GM18868 (cell line): ENCODE results near the gene LRRC26.

Experiments used
- ATAC-seq: cut with Tn5 transposase; IDR thresholded peaks from one replicate; pipeline ENCODE4 v1.9.1; 2021; ENCODE audit warnings: mild to moderate bottlenecking, moderate library complexity; ENCODE audit not compliant: unreplicated experiment

The LRRC26 gene

GRCh38 chr9:137184881-137185660 lies 15.2 kb upstream of the LRRC26 start:
- ATAC-seq, result no peak

DNA sequence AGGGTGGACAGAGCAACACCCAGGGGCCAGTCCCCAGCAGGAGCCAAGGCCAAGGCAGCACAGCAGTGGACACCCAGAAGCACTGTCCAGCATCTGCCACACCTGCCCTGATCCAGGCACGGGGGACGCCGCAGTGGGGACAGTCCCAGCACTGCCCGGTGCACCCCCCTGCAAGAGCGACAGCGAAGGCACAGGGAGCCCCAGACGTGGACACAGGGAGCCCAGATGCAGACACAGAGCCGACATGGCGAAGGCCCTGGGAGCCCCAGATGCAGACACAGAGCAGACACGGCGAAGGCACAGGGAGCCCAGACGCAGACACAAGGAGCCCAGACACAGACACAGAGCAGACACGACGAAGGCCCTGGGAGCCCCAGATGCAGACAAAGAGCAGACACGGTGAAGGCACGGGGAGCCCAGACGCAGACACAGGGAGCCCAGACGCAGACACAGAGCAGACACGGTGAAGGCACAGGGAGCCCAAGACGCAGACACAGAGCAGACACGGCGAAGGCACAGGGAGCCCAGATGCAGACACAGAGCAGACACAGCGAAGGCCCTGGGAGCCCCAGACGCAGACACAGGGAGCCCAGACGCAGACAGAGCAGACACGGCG lies 14.2 kb upstream of the LRRC26 start:
- ATAC-seq, result no peak

GRCh38 chr9:137182836-137183235 lies 13.0 kb upstream of the LRRC26 start:
- no peak for ATAC-seq

- ATAC-seq, result no peak
Measured at GRCh38 chr9:137181680-137182079, 11.8 kb upstream of the LRRC26 start.

DNA sequence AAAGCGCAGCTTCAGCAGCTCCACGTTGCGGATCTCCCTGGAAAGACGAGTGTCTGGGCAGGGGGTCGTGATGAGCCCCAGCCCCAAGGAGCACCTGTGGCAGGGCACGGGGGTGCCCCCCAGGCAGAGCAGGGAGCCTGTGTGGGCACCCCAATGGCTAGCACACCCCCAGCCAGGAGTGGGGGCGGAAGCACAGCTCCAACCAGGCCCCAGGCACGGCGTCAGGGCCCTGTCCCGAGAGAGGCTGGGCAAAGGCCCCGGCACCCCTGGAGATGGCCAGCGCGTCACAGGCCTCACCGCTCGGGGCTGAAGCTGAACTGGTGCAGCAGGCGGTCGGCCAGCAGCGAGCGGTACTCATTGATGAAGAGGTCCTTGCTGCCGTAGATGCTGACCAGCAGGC lies 10.6 kb upstream of the LRRC26 start:
- ATAC-seq, result no peak

DNA sequence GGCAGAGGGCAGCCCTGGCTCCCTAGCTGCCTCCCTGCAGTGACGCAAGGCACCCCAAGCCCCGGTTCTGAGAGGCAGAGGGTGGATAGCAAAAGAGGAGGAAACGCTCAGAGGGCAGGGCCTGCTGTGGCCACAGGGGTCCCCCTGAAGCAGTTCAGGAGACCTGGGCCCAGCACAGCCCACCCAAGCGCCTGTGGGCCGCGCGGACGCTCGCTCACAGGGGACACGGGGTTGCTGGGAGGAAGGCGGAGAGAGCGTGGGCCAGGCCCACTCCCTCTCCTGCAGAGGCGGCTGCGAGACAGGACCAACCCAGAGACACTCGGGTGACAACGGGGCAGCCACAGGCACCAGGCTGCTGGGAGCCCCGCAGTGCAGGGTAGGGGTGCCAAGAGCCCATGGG lies 9.9 kb upstream of the LRRC26 start:
- ATAC-seq, result no peak

- ATAC-seq, result no peak
Measured at GRCh38 chr9:137178939-137179630, 9.2 kb upstream of the LRRC26 start.

- ATAC-seq, result no peak
Measured at GRCh38 chr9:137178201-137178938, 8.5 kb upstream of the LRRC26 start.

DNA sequence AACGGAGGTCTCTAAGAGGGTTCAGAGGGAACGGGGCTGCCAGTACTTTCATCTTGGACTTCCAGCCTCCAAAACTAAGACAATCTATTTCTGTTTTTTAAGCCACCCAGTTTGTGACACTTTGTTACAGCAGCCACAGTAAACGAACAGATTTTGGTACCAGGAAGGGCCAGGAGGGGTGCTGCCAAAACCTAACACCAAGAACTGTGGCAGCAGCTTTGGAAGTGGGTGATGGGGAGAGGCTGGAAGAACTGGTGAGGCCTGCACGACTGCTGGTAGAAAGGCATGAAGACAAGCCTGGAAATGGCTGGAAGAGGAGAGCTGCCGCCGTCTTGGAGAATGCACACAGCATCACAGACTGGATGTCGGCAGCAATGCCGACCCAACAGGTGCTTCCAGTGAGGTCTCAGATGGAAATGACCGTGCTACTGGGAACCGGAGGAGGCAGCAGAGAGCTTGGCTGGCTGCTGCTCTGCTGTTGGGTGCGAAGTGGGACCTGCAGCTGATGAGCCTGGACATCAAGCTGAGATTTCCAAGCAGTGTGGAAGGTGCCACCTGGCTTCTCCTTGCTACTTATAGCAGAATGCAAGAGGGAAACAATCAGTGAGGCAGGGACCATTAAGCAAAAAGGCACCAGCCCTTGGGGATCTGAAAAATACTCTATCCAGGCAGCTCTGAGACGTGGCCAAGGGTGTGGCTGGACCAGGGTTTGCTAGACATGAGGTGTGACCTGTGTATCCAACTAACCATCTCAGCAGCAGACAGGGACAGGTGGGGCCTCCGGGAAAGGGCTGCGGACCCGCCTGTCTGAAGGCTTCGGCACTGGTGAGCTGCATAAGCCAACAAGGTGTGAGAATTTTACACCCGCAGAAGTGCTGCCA lies 6.7 kb upstream of the LRRC26 start:
- no peak for ATAC-seq

DNA sequence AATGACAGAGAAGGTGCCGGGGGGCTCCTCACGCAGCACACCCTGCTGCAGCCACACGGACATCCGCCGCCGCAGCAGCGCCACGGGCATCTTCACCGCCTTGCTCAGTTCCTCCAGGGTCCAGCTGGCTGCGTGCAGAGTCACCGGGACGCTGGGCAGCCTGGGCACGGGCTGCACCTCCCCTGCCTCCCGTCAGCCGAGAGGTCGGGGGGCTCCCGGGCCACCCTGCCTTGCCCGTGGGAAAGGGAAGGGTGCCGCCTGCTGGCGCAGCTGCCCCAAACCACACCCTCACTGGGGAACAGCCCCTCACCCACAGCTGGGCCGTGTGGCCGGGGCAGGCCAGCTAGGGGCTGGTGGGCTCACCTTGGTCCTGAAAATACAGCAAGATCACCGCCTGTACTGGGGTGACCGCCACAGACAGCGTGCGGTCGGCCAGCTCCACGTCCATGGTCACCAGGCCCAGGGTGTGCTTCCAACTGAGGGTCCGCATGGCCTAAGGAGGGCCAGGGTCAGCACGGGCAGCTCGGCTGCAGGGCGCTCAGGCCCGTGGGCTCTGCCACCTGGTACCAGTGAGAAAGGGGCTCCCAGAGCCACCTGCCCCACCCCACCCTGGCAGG lies 5.6 kb upstream of the LRRC26 start:
- no peak for ATAC-seq

GRCh38 chr9:137174722-137175293 lies 5.0 kb upstream of the LRRC26 start:
- no peak for ATAC-seq

GRCh38 chr9:137173796-137174664 lies 4.2 kb upstream of the LRRC26 start:
- ATAC-seq, result no peak

DNA sequence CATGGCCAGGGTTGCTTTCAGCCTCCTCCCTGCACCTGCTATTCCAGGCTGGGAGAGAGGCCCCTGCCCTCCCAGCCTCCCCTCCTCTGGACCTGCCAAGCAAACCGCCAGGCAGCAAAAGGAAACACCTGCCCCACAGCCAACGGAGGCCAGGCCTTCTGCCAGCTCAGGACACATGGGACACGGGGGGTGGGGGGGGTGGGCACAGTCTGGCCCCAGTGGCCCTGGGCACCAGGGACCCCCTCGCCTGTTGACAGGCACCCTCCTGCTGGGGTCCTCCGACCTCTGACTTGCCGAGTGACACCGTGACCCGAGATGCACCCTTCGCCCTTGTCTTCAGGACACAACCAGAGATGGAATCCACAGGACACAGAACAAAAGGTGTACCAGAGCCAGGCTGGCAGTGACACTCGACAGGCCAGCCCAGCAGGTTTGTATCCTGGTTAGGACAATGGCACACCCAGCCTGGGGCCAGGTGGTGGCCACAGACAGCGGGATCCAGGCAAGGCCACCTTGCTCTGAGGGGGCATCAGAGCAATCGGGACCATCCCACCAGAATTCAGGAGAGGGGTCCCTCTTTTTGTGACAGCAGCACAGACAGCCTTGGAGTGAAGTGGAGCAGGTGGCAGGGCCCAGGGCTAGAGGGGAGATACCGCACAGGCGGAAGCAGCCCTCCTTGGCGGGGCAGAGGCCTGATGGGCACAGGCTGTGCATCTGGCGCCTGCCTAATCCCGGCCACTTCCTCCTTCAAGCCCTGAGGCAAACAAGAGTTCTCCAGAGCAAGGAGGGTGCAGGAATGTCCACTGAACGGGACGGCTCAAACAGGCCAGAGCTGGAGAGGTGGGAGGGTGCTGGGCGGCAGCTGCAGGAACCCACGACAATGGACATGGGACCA lies 3.3 kb upstream of the LRRC26 start:
- ATAC-seq, result no peak

GRCh38 chr9:137171149-137171900 lies 1.5 kb upstream of the LRRC26 start:
- ATAC-seq, result no peak

- no peak for ATAC-seq
Measured at GRCh38 chr9:137170486-137171148, 766 bp upstream of the LRRC26 start.
